ENCODE results near the gene GLI3. TPM values are rescaled to one million over a fixed set of nuclear protein-coding genes. Genes with fewer than 3 reads are reported as not detected.

Gene GLI3
- polyA plus RNA-seq, 1 of the 3 experiments (the other 2 are of a cell fraction) = 0.08 TPM

DNA sequence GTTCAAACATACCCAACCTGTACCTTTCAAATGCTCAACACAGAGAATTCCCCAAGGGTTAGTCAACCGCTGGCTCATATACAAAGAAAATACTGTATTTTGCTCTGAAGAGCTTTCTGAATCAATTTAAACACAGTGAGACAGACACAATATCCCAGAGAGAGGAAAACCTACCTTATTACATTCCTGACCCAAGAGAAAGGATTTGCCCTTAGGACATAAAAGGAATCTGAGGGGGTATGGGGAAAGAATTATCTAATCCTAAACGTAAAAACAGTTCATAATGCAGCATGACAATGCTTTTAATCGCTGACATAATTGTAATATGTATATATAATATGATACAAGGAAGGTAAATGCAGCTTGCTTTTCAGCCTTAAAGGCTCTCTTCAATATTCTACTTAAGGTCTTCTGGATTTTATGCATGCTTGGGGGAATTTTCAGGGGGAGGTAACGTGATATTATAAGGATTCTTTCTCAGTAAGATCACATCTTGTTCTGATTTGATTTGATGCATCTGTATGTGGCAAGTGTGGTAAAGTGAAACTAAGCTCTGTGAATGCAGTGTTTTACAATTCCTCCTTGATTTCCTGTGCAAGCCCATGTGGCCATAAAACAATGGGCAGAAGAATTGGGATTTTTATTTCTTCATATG lies 240.5 kb downstream of the GLI3 start:
- 9% methylated on average over 4 of the region's 4 CpGs for WGBS (ENCODE audit: low lambda C conversion rate)
- POLR2A ChIA-PET = no interaction called here
- CTCF ChIA-PET = interaction anchor here (1.0 to 2.8 kb wide), 5 partner anchors 12 to 30 kb away, joined by 3 to 9 read pairs (median 3); no protein-coding TSS in a partner anchor
- Histone ChIP-seq H3F3A (replicated peaks; ENCODE audit: insufficient read depth) (peaks cover 27% of the 10 kb centered on the region), H3K4me3 (ENCODE audit: low read depth in 2 of 2, low read length in 1 of 2) (peak overlapping the region; percentile 7 to 22; a peak in 1 of 4 replicates), H2AFZ (ENCODE audit: low read depth) (peak overlapping the region; percentile 2; the same call in 1 of the 2 replicates), H4K20me1 (ENCODE audit: insufficient read depth) (no peaks in the 10 kb centered on the region), H3K9me2 (no peaks in the 10 kb centered on the region), H3K27me3 (ENCODE audit: insufficient read depth) (peaks cover 27% of the 10 kb centered on the region; the same call in 1 of the 2 replicates), H3K9ac (no peak overlapping the region; the same call in 1 of the 2 replicates), H3K36me3 (replicated peaks in 1 of 2; ENCODE audit: control insufficient read depth in 1 of 2, insufficient read depth in 2 of 2, low read length in 1 of 2) (no peaks in the 10 kb centered on the region), H3K9me3 (no peaks in the 10 kb centered on the region), H3K27ac (ENCODE audit: low read depth in 2 of 2, low read length in 1 of 2) (peak overlapping the region in 1 of 2 experiments; percentile 54; a peak in 2 of 4 replicates), H3K4me2 (peak overlapping the region; percentile 63), H3K4me1 (ENCODE audit: control insufficient read depth in 1 of 2, insufficient read depth in 2 of 2, low read depth in 1 of 2, low read length in 1 of 2) (peaks cover 0 to 29% of the 10 kb centered on the region in 2 experiments; a peak in 2 of 4 replicates), H3K79me2 (ENCODE audit: insufficient read depth) (no peaks in the 10 kb centered on the region)
- DNase-seq = no peak
- TF ChIP-seq TAF1 (IDR thresholded peaks at IDR 0.05; ENCODE audit: borderline replicate concordance, low read depth, low read length) = no peak
- TF ChIP-seq, protein P1, sequence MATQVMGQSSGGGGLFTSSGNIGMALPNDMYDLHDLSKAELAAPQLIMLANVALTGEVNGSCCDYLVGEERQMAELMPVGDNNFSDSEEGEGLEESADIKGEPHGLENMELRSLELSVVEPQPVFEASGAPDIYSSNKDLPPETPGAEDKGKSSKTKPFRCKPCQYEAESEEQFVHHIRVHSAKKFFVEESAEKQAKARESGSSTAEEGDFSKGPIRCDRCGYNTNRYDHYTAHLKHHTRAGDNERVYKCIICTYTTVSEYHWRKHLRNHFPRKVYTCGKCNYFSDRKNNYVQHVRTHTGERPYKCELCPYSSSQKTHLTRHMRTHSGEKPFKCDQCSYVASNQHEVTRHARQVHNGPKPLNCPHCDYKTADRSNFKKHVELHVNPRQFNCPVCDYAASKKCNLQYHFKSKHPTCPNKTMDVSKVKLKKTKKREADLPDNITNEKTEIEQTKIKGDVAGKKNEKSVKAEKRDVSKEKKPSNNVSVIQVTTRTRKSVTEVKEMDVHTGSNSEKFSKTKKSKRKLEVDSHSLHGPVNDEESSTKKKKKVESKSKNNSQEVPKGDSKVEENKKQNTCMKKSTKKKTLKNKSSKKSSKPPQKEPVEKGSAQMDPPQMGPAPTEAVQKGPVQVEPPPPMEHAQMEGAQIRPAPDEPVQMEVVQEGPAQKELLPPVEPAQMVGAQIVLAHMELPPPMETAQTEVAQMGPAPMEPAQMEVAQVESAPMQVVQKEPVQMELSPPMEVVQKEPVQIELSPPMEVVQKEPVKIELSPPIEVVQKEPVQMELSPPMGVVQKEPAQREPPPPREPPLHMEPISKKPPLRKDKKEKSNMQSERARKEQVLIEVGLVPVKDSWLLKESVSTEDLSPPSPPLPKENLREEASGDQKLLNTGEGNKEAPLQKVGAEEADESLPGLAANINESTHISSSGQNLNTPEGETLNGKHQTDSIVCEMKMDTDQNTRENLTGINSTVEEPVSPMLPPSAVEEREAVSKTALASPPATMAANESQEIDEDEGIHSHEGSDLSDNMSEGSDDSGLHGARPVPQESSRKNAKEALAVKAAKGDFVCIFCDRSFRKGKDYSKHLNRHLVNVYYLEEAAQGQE (IDR thresholded peaks at IDR 0.05; ENCODE audit: low read depth, low read length) = no peak
- TF ChIP-seq FOXJ3 (CRISPR knock-in tag; IDR thresholded peaks at IDR 0.05) = no peak
- TF ChIP-seq, protein P2, sequence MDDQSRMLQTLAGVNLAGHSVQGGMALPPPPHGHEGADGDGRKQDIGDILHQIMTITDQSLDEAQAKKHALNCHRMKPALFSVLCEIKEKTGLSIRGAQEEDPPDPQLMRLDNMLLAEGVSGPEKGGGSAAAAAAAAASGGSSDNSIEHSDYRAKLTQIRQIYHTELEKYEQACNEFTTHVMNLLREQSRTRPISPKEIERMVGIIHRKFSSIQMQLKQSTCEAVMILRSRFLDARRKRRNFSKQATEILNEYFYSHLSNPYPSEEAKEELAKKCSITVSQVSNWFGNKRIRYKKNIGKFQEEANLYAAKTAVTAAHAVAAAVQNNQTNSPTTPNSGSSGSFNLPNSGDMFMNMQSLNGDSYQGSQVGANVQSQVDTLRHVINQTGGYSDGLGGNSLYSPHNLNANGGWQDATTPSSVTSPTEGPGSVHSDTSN (IDR thresholded peaks at IDR 0.05) = peak; percentile 58; the same call in 1 of the 2 replicates
- TF ChIP-seq, protein P3, sequence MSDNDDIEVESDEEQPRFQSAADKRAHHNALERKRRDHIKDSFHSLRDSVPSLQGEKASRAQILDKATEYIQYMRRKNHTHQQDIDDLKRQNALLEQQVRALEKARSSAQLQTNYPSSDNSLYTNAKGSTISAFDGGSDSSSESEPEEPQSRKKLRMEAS (IDR thresholded peaks at IDR 0.05; ENCODE audit: low read depth) = no peak
- TF ChIP-seq FOXM1 (IDR thresholded peaks at IDR 0.05; ENCODE audit: low read depth) = no peak
- peak; percentile 80 for TF ChIP-seq NFIC (IDR thresholded peaks at IDR 0.05; ENCODE audit: borderline replicate concordance)
- no peak for TF ChIP-seq SIN3A (IDR thresholded peaks at IDR 0.05; ENCODE audit: borderline replicate concordance, low read depth, low read length)
- TF ChIP-seq, protein P4, sequence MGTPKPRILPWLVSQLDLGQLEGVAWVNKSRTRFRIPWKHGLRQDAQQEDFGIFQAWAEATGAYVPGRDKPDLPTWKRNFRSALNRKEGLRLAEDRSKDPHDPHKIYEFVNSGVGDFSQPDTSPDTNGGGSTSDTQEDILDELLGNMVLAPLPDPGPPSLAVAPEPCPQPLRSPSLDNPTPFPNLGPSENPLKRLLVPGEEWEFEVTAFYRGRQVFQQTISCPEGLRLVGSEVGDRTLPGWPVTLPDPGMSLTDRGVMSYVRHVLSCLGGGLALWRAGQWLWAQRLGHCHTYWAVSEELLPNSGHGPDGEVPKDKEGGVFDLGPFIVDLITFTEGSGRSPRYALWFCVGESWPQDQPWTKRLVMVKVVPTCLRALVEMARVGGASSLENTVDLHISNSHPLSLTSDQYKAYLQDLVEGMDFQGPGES (IDR thresholded peaks at IDR 0.05; ENCODE audit: low read depth, low read length) = no peak
- no peak for TF ChIP-seq YY1 (IDR thresholded peaks at IDR 0.05; ENCODE audit: low read depth)
- TF ChIP-seq, protein P5, sequence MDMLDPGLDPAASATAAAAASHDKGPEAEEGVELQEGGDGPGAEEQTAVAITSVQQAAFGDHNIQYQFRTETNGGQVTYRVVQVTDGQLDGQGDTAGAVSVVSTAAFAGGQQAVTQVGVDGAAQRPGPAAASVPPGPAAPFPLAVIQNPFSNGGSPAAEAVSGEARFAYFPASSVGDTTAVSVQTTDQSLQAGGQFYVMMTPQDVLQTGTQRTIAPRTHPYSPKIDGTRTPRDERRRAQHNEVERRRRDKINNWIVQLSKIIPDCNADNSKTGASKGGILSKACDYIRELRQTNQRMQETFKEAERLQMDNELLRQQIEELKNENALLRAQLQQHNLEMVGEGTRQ (IDR thresholded peaks at IDR 0.05; ENCODE audit: borderline replicate concordance, low read depth, low read length) = no peak
- no peak for TF ChIP-seq EZH2phosphoT487 (IDR thresholded peaks at IDR 0.05; ENCODE audit: borderline replicate concordance, low read depth)
- peak; percentile 72 for TF ChIP-seq JUND (IDR thresholded peaks at IDR 0.05)
- TF ChIP-seq, protein P6, sequence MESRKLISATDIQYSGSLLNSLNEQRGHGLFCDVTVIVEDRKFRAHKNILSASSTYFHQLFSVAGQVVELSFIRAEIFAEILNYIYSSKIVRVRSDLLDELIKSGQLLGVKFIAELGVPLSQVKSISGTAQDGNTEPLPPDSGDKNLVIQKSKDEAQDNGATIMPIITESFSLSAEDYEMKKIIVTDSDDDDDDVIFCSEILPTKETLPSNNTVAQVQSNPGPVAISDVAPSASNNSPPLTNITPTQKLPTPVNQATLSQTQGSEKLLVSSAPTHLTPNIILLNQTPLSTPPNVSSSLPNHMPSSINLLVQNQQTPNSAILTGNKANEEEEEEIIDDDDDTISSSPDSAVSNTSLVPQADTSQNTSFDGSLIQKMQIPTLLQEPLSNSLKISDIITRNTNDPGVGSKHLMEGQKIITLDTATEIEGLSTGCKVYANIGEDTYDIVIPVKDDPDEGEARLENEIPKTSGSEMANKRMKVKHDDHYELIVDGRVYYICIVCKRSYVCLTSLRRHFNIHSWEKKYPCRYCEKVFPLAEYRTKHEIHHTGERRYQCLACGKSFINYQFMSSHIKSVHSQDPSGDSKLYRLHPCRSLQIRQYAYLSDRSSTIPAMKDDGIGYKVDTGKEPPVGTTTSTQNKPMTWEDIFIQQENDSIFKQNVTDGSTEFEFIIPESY (IDR thresholded peaks at IDR 0.05; ENCODE audit: borderline replicate concordance, low read depth) = no peak
- no peak for TF ChIP-seq SMC3 (IDR thresholded peaks at IDR 0.05; ENCODE audit: low read depth, low read length)
- TF ChIP-seq FOSL2 (IDR thresholded peaks at IDR 0.05; ENCODE audit: borderline replicate concordance, low read depth) = peak; percentile 37; the same call in 1 of the 2 replicates
- TF ChIP-seq MEF2A (IDR thresholded peaks at IDR 0.05; ENCODE audit: borderline replicate concordance, low read depth) = no peak
- TF ChIP-seq, protein P7, sequence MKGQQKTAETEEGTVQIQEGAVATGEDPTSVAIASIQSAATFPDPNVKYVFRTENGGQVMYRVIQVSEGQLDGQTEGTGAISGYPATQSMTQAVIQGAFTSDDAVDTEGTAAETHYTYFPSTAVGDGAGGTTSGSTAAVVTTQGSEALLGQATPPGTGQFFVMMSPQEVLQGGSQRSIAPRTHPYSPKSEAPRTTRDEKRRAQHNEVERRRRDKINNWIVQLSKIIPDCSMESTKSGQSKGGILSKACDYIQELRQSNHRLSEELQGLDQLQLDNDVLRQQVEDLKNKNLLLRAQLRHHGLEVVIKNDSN (IDR thresholded peaks at IDR 0.05; ENCODE audit: borderline replicate concordance, low read depth) = no peak
- no peak for TF ChIP-seq NRF1 (IDR thresholded peaks at IDR 0.05; ENCODE audit: low read depth, low read length)
- TF ChIP-seq MXI1 (IDR thresholded peaks at IDR 0.05; ENCODE audit: low read depth, low read length) = no peak
- no peak for TF ChIP-seq ELF1 (IDR thresholded peaks at IDR 0.05)
- TF ChIP-seq GATA2 (CRISPR knock-in tag; IDR thresholded peaks at IDR 0.05) = no peak
- TF ChIP-seq EP300 (IDR thresholded peaks at IDR 0.05; ENCODE audit: borderline replicate concordance in 1 of 2, low read depth in 1 of 2, low read length in 1 of 2) = peak in 1 of 2 experiments; percentile 41; a peak in 1 of 4 replicates

Measured in SK-N-SH (cell line).